Spleen (tissue), 11 donors: ENCODE results near the gene HMGCS1. TPM values are rescaled to one million over a fixed set of nuclear protein-coding genes. Genes with fewer than 3 reads are reported as not detected.
"Not testable (repeated sequence)": the region's sequence is repeated elsewhere in the genome, so short reads cannot be mapped to it uniquely, and the experiment has no call there.

Experiments used
- DNase-seq: peaks from one replicate; pipeline ENCODE4 v3.0.0-alpha.2; 2020
- H3K27ac ChIP-seq, 8 donors: fragments of 200-600 bp; sonication (generic) in 7 of 8; 1 replicate in 4 of 8; 2 replicates in 4 of 8; pipeline versions ENCODE4 v1.5.0 to v1.8.0; 2016 to 2021; ENCODE audit warnings: inconsistent platforms in 4 of 8, mild to moderate bottlenecking in 4 of 8, moderate library complexity in 1 of 8
- H3K27me3 ChIP-seq, 7 donors: fragments of 200-600 bp; sonication (generic) in 6 of 7; replicated peaks in 1 of 7; 1 replicate in 4 of 7; 2 replicates in 3 of 7; pipeline versions ENCODE4 v1.5.0 to v1.8.0; 2016 to 2021; ENCODE audit warnings: inconsistent platforms in 3 of 7, mild to moderate bottlenecking in 1 of 7
- H3K36me3 ChIP-seq, 6 donors: fragments of 200-600 bp; sonication (generic) in 5 of 6; 1 replicate in 4 of 6; 2 replicates in 2 of 6; pipeline versions ENCODE4 v1.5.0 to v1.8.0; 2016 to 2021; ENCODE audit warnings: inconsistent platforms in 2 of 6
- H3K4me1 ChIP-seq, 6 donors: fragments of 200-600 bp; sonication (generic) in 5 of 6; 1 replicate in 3 of 6; 2 replicates in 3 of 6; pipeline versions ENCODE4 v1.5.0 to v1.8.0; 2016 to 2021; ENCODE audit warnings: inconsistent platforms in 3 of 6
- H3K4me3 ChIP-seq, 8 donors: fragments of 200-600 bp; sonication (generic) in 7 of 8; 1 replicate in 4 of 8; 2 replicates in 4 of 8; pipeline versions ENCODE4 v1.5.0 to v1.8.0; 2016 to 2021; ENCODE audit warnings: inconsistent platforms in 4 of 8, mild to moderate bottlenecking in 4 of 8, moderate library complexity in 2 of 8
- H3K9me3 ChIP-seq, 8 donors: fragments of 200-600 bp; sonication (generic) in 7 of 8; 1 replicate in 4 of 8; 2 replicates in 4 of 8; pipeline versions ENCODE4 v1.5.0 to v1.8.0; 2016 to 2021; ENCODE audit warnings: inconsistent platforms in 4 of 8
- CTCF ChIP-seq, 11 experiments: fragments of 200-600 bp in 7 of 11; fragments of 450-650 bp in 4 of 11; sonication (generic) in 4 of 11; IDR thresholded peaks in 8 of 11; conservative IDR thresholded peaks in 3 of 11; 1 replicate in 7 of 11; 2 replicates in 4 of 11; pipeline versions ENCODE4 v1.4.0 to v1.8.0; 2016 to 2021; ENCODE audit warnings: antibody characterized with exemption in 11 of 11, inconsistent platforms in 4 of 11, mild to moderate bottlenecking in 1 of 11
- POLR2A ChIP-seq, 3 donors: fragments of 450-650 bp; IDR thresholded peaks; one replicate each; pipeline ENCODE4 v1.5.1; 2017; ENCODE audit warnings: antibody characterized with exemption in 3 of 3, mild to moderate bottlenecking in 1 of 3
- POLR2AphosphoS5 ChIP-seq, 3 donors: sonication (generic); formaldehyde crosslinking; IDR thresholded peaks; one replicate each; pipeline ENCODE4 v1.5.1; 2017; ENCODE audit warnings: antibody characterized with exemption in 3 of 3
- WGBS, 5 donors: extraction: QIAGEN DNeasy Blood & Tissue Kit in 3 of 5; methylation state at CpG; one replicate each; pipeline versions ENCODE4 v1.1.5 to v1.1.7; 2013 to 2018; 5-methylcytosine and 5-hydroxymethylcytosine counted together
- intact Hi-C: fragments of 100-400 bp; cut with DNase I; formaldehyde crosslinking; loops from one replicate; pipeline ENCODE4 v1.15.0; 2023; ENCODE audit warnings: low total_unique reads
- polyA plus RNA-seq, 3 donors: library from polyadenylated mRNA; stranded (reverse); fragments of 200-250 nt; gene quantifications; one replicate each; pipeline ENCODE4 v1.2.1, GENCODE V29; 2013
- total RNA-seq, 7 donors: library from RNA; depleted of rRNA in 3 of 7; stranded (reverse); fragments of >200 nt in 3 of 7; fragmentation: NEBNext Ultra II Directional in 4 of 7; extraction: Animal tissue kit (Norgen Biotek cat#: 25700) in 4 of 7; gene quantifications; one replicate each; pipeline versions ENCODE4 v1.1.0 to v1.2.1, GENCODE V29; 2016 to 2021
- donor health status: healthy with polysubstance abuse.
- donor health status: DM: no; HTN: no; CAD: no; lungs with moderate emphysema.
- donor health status: DM: no; HTN: no; CAD: no.
- donor health status: Bipolar disorder and iron deficiency.
- donor health status: healthy.
- donor health status: DM: no; HTN: no; CAD: no.
- donor health status: DM: yes; HTN: yes; CAD: no.

The HMGCS1 gene
- total and polyA plus RNA-seq, 10 donors, result 12.0 to 74.9 (median 22.4) TPM

DNA sequence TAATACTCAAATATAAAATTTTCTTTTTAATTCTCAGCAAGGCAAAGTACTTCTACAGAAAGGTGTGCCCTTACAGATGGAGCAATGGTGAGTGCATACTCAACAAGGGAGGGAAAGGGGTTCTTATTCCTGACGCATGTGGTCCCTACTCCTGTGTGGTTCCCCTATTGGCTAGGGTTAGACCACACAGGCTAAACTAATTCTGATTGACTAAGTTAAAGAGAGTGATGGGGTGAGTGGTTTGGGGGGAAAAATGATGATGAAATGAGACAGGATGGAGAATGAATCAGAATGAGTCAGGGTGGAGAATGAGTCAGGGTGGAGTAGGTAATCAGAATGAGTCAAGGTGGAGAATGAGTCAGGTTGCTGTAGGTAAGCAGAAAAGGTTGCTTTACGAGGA is 22.9 kb upstream of the HMGCS1 start:
- intact Hi-C loops, result no loop called here
- Histone ChIP-seq H3K4me3 (no peak overlapping the region), H3K4me1 (no peaks in the 10 kb centered on the region), H3K9me3 (peaks cover 0 to 58% (median 28%) of the 10 kb centered on the region in 8 donors), H3K27ac (no peak overlapping the region), H3K36me3 (no peaks in the 10 kb centered on the region), H3K27me3 (peaks cover 0 to 5% (median 0%) of the 10 kb centered on the region in 7 donors)
- WGBS, 5 donors, result 80 to 87% (median 80%) methylated on average over 2 of the region's 2 CpGs
- DNase-seq, result no peak
- TF ChIP-seq POLR2A (IDR thresholded peaks at IDR 0.05) (no peak), CTCF (IDR thresholded peaks at IDR 0.05 in 8 of 11, conservative IDR thresholded peaks at IDR 0.05 in 3 of 11) (no peak), POLR2AphosphoS5 (IDR thresholded peaks at IDR 0.05) (no peak)

GRCh38 chr5:43335681-43336080 is 22.5 kb upstream of the HMGCS1 start:
- WGBS, 5 donors, result 61 to 88% (median 73%) methylated on average over 4 of the region's 4 CpGs
- intact Hi-C loops, result no loop called here
- TF ChIP-seq POLR2AphosphoS5 (IDR thresholded peaks at IDR 0.05) (no peak), CTCF (IDR thresholded peaks at IDR 0.05 in 8 of 11, conservative IDR thresholded peaks at IDR 0.05 in 3 of 11) (no peak), POLR2A (IDR thresholded peaks at IDR 0.05) (no peak)

DNA sequence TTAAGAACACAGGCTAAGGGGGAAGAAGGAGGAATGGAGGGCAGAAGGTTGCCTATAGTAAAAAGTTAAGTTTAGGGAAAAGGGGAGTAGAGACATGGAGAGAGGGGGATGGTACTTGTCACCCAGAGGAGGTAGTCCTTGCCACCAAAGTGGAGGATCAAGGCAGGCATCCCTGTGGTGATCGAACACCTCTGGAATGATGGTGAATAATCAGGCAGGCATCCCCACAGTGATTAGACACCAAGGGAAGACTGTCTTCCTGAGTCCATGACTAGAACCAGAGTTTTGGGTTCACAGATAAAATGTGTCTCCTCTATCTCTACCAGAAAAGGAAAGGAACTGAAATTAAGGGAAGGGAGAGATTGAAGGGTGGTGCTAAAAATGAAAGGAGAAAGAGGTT is 19.2 kb upstream of the HMGCS1 start:
- Histone ChIP-seq H3K4me1 (no peaks in the 10 kb centered on the region), H3K4me3 (no peak overlapping the region), H3K27me3 (peaks cover 0 to 5% (median 0%) of the 10 kb centered on the region in 7 donors), H3K9me3 (peaks cover 0 to 53% (median 19%) of the 10 kb centered on the region in 8 donors), H3K27ac (no peak overlapping the region), H3K36me3 (no peaks in the 10 kb centered on the region)
- intact Hi-C loops, result no loop called here
- TF ChIP-seq CTCF (IDR thresholded peaks at IDR 0.05 in 8 of 11, conservative IDR thresholded peaks at IDR 0.05 in 3 of 11), result no peak
- no peak for TF ChIP-seq POLR2A (IDR thresholded peaks at IDR 0.05)
- TF ChIP-seq POLR2AphosphoS5 (IDR thresholded peaks at IDR 0.05), result no peak
- DNase-seq, result no peak
- WGBS, 5 donors, result 81 to 95% (median 90%) methylated on average over 1 of the region's 1 CpG

More at GRCh38 chr5:43335681-43336080, 22.5 kb upstream of the HMGCS1 start:
- H3K27me3 ChIP-seq, result peaks cover 0 to 5% (median 0%) of the 10 kb centered on the region in 7 donors
- H3K4me1 ChIP-seq, result no peaks in the 10 kb centered on the region
- no peak overlapping the region for H3K27ac ChIP-seq
- no peak for DNase-seq
- H3K4me3 ChIP-seq, result no peak overlapping the region
- H3K36me3 ChIP-seq, result no peaks in the 10 kb centered on the region
- peaks cover 0 to 57% (median 23%) of the 10 kb centered on the region in 8 donors for H3K9me3 ChIP-seq

DNA sequence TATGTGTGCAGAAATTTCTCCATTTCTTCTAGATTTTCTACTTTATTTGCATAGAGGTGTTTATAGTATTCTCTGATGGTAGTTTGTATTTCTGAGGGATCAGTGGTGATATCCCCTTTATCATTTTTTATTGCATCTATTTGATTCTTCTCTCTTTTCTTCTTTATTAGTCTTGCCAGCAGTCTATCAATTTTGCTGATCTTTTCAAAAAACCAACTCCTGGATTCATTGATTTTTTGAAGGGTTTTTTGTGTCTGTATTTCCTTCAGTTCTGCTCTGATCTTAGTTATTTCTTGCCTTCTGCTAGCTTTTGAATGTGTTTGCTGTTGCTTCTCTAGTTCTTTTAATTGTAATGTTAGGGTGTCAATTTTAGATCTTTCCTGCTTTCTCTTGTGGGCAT is 12.4 kb upstream of the HMGCS1 start:
- DNase-seq, H3K36me3 ChIP-seq, H3K4me3 ChIP-seq, intact Hi-C loops, H3K27ac ChIP-seq, H3K4me1 ChIP-seq, H3K27me3 ChIP-seq: not testable (repeated sequence)
- peaks cover 0 to 13% (median 0%) of the 10 kb centered on the region in 8 donors for H3K9me3 ChIP-seq

DNA sequence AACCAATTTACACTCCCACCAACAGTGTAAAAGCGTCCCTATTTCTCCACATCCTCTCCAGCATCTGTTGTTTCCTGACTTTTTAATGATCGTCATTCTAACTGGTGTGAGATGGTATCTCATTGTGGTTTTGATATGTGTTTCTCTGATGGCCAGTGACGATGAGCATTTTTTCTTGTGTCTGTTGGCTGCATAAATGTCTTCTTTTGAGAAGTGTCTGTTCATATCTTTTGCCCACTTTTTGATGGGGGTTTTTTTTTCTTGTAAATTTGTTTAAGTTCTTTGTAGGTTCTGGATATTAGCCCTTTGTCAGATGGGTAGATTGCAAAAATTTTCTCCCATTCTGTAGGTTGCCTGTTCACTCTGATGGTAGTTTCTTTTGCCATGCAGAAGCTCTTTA is 10.3 kb upstream of the HMGCS1 start:
- H3K27ac ChIP-seq, H3K27me3 ChIP-seq, H3K4me3 ChIP-seq, intact Hi-C loops, H3K9me3 ChIP-seq, DNase-seq, H3K36me3 ChIP-seq, H3K4me1 ChIP-seq: not testable (repeated sequence)
- WGBS, 5 donors, result 41 to 74% (median 48%) methylated on average over 3 of the region's 3 CpGs
